Measurements from ENCODE around the gene DDX24.

Gene DDX24

GRCh38 chr14:94066089-94066676 is 14.8 kb downstream of the DDX24 start:
- TF ChIP-seq, protein P1, sequence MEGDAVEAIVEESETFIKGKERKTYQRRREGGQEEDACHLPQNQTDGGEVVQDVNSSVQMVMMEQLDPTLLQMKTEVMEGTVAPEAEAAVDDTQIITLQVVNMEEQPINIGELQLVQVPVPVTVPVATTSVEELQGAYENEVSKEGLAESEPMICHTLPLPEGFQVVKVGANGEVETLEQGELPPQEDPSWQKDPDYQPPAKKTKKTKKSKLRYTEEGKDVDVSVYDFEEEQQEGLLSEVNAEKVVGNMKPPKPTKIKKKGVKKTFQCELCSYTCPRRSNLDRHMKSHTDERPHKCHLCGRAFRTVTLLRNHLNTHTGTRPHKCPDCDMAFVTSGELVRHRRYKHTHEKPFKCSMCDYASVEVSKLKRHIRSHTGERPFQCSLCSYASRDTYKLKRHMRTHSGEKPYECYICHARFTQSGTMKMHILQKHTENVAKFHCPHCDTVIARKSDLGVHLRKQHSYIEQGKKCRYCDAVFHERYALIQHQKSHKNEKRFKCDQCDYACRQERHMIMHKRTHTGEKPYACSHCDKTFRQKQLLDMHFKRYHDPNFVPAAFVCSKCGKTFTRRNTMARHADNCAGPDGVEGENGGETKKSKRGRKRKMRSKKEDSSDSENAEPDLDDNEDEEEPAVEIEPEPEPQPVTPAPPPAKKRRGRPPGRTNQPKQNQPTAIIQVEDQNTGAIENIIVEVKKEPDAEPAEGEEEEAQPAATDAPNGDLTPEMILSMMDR (IDR thresholded peaks at IDR 0.05): no peak
- no peak overlapping the region for H3K27ac ChIP-seq

DNA sequence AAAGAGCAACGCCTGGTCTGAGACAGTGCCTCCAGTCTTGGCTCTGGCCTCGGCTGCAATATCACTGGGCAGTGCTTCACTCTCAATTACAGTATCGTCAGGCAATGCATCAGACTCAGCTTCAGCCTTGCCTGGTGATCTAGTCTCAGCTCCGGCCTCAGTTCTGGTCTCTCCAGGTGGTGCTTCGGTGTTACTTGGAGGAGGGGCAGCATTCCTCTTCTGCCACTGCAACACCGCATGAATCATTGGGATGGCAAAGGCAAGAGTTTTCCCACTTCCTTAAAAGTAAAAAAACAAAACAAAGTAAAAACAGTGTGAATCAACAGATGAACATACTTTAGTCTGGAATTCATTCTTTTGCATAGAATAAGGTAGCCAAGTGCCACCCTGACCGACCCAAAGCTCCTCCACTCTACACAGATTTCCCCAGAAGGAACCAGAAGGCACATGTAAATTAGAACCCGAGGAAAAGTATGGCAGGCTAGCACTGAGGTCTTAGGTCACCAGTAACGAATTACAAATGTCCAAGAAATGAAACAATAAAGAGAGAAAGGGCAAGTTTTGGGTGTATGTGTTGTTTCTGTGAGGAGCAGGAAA is 18.6 kb downstream of the DDX24 start:
- Histone ChIP-seq H3K4me1 (ENCODE audit: control insufficient read depth in 1 of 2, insufficient read depth in 1 of 2, low read depth in 1 of 2, low read length in 1 of 2) (no peaks in the 10 kb centered on the region), H3K4me3 (ENCODE audit: low read depth in 1 of 2, low read length in 1 of 2) (no peak overlapping the region), H3K9me3 (no peaks in the 10 kb centered on the region), H3K27me3 (no peaks in the 10 kb centered on the region), H3K27ac (no peak overlapping the region), H3K36me3 (peaks cover 58% of the 10 kb centered on the region)
- TF ChIP-seq, protein P1 (IDR thresholded peaks at IDR 0.05): no peak

More at GRCh38 chr14:94066089-94066676, 14.8 kb downstream of the DDX24 start:
- Histone ChIP-seq H3K27me3 (no peaks in the 10 kb centered on the region), H3K36me3 (peaks cover 21% of the 10 kb centered on the region), H3K4me1 (ENCODE audit: control insufficient read depth in 1 of 2, insufficient read depth in 1 of 2, low read depth in 1 of 2, low read length in 1 of 2) (no peaks in the 10 kb centered on the region), H3K9me3 (no peaks in the 10 kb centered on the region), H3K4me3 (ENCODE audit: low read depth in 1 of 2, low read length in 1 of 2) (no peak overlapping the region)

DNA sequence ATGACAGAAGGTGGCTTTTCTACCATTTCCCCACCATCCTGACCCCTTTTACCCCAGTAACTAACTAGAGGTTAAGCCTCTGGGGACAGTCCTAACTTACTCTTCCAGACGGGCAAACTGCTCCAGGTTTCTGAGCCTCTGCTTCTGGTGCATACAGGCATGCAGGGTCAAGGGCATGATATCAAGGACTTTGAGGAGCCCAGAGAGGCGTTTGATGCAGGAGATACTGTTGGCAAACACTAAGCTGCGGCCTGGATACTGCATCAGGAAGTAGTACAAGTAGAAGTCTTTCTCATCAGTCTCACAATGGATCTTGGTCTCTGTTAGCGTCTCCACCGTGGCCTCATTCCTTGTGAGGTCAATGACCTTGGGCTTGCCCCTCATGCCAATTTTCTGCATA is 21.0 kb downstream of the DDX24 start:
- Histone ChIP-seq H3K27ac (no peak overlapping the region), H3K9me3 (no peaks in the 10 kb centered on the region), H3K36me3 (peaks cover 83% of the 10 kb centered on the region), H3K27me3 (no peaks in the 10 kb centered on the region), H3K4me3 (ENCODE audit: low read depth in 1 of 2, low read length in 1 of 2) (no peak overlapping the region), H3K4me1 (ENCODE audit: control insufficient read depth in 1 of 2, insufficient read depth in 1 of 2, low read depth in 1 of 2, low read length in 1 of 2) (no peaks in the 10 kb centered on the region)
- TF ChIP-seq, protein P1 (IDR thresholded peaks at IDR 0.05): no peak

GRCh38 chr14:94058674-94059138 is 22.3 kb downstream of the DDX24 start:
- Histone ChIP-seq H3K27ac (no peak overlapping the region), H3K36me3 (peaks cover 90% of the 10 kb centered on the region), H3K4me1 (ENCODE audit: control insufficient read depth in 1 of 2, insufficient read depth in 1 of 2, low read depth in 1 of 2, low read length in 1 of 2) (no peaks in the 10 kb centered on the region), H3K27me3 (no peaks in the 10 kb centered on the region), H3K4me3 (ENCODE audit: low read depth in 1 of 2, low read length in 1 of 2) (no peak overlapping the region), H3K9me3 (no peaks in the 10 kb centered on the region)
- TF ChIP-seq, protein P1 (IDR thresholded peaks at IDR 0.05): no peak

GRCh38 chr14:94058128-94058673 is 22.8 kb downstream of the DDX24 start:
- TF ChIP-seq, protein P1 (IDR thresholded peaks at IDR 0.05): no peak
- Histone ChIP-seq H3K4me3 (ENCODE audit: low read depth in 1 of 2, low read length in 1 of 2) (no peak overlapping the region), H3K27me3 (no peaks in the 10 kb centered on the region), H3K36me3 (peaks cover 93% of the 10 kb centered on the region), H3K9me3 (no peaks in the 10 kb centered on the region), H3K27ac (no peak overlapping the region), H3K4me1 (ENCODE audit: control insufficient read depth in 1 of 2, insufficient read depth in 1 of 2, low read depth in 1 of 2, low read length in 1 of 2) (no peaks in the 10 kb centered on the region)
